Measurements from ENCODE around the gene CD99.
"Not testable (repeated sequence)": the region's sequence is repeated elsewhere in the genome, so short reads cannot be mapped to it uniquely, and the experiment has no call there.

CD99 gene

GRCh38 chrX:2700405-2701320, 9.6 kb downstream of the CD99 start:
- DNase-seq (ENCODE audit: low read depth), result no peak

- no peak for DNase-seq (ENCODE audit: low read depth)
These were observed 10.5 kb downstream of the CD99 start for GRCh38 chrX:2701600-2701999.

- DNase-seq (ENCODE audit: low read depth), result no peak
These were observed 12.9 kb downstream of the CD99 start for GRCh38 chrX:2703991-2704369.

- DNase-seq (ENCODE audit: low read depth), result no peak
These were observed 14.1 kb downstream of the CD99 start for GRCh38 chrX:2705046-2705832.

GRCh38 chrX:2707334-2707760, 16.3 kb downstream of the CD99 start:
- DNase-seq (ENCODE audit: low read depth), result no peak

GRCh38 chrX:2708021-2708420, 16.9 kb downstream of the CD99 start:
- no peak for DNase-seq (ENCODE audit: low read depth)

- DNase-seq (ENCODE audit: low read depth), result no peak
These were observed 17.6 kb downstream of the CD99 start for GRCh38 chrX:2708592-2709188.

GRCh38 chrX:2709556-2709955, 18.5 kb downstream of the CD99 start:
- no peak for DNase-seq (ENCODE audit: low read depth)

GRCh38 chrX:2710041-2710840, 19.1 kb downstream of the CD99 start:
- DNase-seq (ENCODE audit: low read depth), result no peak

GRCh38 chrX:2711441-2711840, 20.3 kb downstream of the CD99 start:
- no peak for DNase-seq (ENCODE audit: low read depth)

- no peak for DNase-seq (ENCODE audit: low read depth)
These were observed 21.3 kb downstream of the CD99 start for GRCh38 chrX:2712428-2712827.

- no peak for DNase-seq (ENCODE audit: low read depth)
These were observed 22.1 kb downstream of the CD99 start for GRCh38 chrX:2712890-2713840.

- no peak for DNase-seq (ENCODE audit: low read depth)
These were observed 23.5 kb downstream of the CD99 start for GRCh38 chrX:2714551-2714950.

GRCh38 chrX:2715066-2715600, 24.0 kb downstream of the CD99 start:
- DNase-seq (ENCODE audit: low read depth), result no peak

GRCh38 chrX:2717312-2717711, 26.2 kb downstream of the CD99 start:
- DNase-seq (ENCODE audit: low read depth), result no peak

- DNase-seq (ENCODE audit: low read depth), result no peak
These were observed 27.7 kb downstream of the CD99 start for GRCh38 chrX:2718821-2719220.

GRCh38 chrX:2719774-2720447, 28.8 kb downstream of the CD99 start:
- no peak for DNase-seq (ENCODE audit: low read depth)

- DNase-seq (ENCODE audit: low read depth), result no peak
These were observed 32.3 kb downstream of the CD99 start for GRCh38 chrX:2723286-2723879.

GRCh38 chrX:2727264-2727663, 36.2 kb downstream of the CD99 start:
- DNase-seq (ENCODE audit: low read depth), result not testable (repeated sequence)
